ENCODE data around the gene PELI2.

PELI2 gene, protein sequence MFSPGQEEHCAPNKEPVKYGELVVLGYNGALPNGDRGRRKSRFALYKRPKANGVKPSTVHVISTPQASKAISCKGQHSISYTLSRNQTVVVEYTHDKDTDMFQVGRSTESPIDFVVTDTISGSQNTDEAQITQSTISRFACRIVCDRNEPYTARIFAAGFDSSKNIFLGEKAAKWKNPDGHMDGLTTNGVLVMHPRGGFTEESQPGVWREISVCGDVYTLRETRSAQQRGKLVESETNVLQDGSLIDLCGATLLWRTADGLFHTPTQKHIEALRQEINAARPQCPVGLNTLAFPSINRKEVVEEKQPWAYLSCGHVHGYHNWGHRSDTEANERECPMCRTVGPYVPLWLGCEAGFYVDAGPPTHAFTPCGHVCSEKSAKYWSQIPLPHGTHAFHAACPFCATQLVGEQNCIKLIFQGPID

GRCh38 chr14:56117765-56118610 is at the start of gene PELI2:
PELI2 (plus strand) TSS chr14:56118411; CDS start chr14:56118661, 250 bp downstream.
- peak; percentile 82 for DNase-seq

DNA sequence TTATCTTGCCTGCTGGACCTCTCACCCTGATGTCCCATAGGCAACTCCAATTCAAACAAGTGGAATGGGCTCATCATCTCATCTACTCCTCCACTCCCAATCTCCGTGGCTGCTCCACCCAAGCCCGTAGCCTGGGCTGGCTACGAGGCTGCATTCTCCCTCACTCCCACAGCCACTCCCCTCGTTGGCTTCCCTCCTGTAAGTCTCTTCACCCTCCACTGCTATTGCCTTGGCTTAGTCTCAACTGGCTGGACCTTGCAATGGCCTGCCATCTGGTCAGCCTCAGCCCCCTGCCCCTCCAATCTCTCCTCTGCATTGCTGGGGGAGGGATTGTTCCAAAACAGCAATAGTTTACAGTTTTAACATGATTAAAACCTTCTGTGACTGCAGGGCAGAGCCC is 44.4 kb upstream of the PELI2 start:
- no peak for DNase-seq

GRCh38 chr14:56075301-56075700 is 42.9 kb upstream of the PELI2 start:
- no peak for DNase-seq

- no peak for DNase-seq
Observed at GRCh38 chr14:56081139-56081538, 37.1 kb upstream of the PELI2 start.

GRCh38 chr14:56082880-56083279 is 35.3 kb upstream of the PELI2 start:
- DNase-seq = no peak

GRCh38 chr14:56085471-56085870 is 32.7 kb upstream of the PELI2 start:
- DNase-seq = no peak

DNA sequence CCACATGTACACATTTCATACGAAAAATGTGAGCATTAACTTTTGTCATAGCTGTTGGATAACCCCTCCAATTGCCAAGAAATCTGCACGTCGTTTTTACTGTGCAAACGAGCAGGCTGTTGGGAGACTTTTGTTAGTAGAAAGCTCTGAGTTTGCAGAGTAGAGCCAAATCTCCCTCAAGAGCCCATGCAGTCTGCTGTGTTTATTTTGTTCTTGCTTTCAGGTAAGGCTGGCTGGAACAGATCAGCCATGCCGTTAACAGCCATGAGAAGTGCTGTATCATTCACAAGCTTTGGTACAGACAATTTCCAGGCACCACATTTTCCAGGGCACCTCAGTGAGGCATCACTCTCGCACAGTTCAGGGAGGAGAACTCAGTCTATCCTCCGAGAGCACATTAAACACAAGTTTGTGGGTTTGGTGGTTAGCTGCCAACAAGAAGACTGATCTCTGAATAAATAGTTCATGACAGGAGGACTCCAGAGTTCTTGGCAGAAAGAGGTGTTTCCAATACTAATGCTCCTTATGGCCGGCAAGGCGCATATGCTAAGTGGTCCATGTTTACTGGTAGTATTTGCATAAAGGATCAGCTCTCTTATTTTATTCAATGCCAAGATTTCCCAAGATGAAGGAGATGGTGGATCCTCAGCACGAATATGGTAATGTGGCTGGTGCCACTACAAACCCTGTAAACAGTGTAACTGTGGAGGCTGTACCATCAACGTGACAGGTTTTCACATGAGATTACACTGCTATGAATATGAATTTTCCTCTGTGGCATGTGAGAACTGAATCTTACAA is 30.3 kb upstream of the PELI2 start:
- no peak for DNase-seq

DNA sequence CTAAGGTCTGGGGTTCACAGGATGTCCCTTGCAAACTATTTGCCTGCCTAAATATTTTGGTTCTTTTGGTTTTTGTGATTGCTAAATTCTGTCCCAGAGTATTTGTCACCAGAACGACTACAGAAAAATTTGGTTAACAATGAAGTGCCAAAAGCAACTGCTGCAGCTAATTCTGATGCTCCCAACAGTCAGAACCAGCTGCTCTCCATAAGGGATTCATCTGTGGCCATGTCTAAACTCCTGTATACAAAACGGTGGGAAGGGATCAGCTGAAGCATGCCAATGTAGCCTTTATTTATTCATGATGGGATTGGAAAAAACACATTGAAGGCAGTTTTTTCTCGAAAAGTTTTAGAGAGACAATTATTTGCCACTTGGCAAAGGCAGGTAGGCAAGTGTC is 29.3 kb upstream of the PELI2 start:
- DNase-seq = no peak

DNA sequence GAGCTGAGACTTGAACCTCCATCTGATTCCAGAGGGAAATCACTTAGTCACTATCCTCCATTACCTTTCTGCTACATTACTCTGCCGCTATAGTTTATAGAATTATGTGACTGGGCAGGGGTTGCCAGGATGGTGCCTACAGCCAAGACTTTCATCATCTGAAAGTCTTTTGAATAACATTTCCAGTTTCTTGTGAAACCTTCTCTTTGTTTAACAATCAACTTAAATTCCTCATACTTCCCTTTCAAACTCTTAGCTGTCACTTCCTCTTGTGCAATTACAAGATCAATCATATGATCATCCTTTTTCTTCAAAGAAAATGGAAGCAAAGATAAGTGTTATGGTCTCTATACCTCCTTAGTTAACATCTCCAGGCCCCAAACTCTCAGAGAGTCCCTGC is 25.4 kb upstream of the PELI2 start:
- DNase-seq = no peak

DNA sequence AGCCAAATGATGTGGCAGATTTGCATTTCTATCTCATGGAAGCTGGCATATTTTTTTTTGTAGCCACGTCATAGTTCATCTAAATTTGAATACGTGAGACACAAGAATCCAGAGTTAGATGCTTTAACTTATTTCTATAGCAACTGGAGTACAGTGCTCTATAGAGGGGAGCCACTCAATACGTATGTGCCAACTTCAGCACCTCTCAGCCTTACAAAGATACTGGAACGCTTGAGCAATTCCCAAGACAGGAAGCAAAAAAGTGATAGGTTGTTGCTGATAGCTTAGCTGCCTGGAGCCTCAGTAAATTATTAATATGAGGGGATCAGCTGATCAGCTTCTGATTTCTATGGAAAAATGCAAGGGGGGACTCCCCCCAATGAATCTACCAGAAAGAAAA is 24.1 kb upstream of the PELI2 start:
- DNase-seq = no peak

- DNase-seq = no peak
Observed at GRCh38 chr14:56098021-56098420, 20.2 kb upstream of the PELI2 start.

GRCh38 chr14:56099081-56099797 is 19.0 kb upstream of the PELI2 start:
- no peak for DNase-seq

DNA sequence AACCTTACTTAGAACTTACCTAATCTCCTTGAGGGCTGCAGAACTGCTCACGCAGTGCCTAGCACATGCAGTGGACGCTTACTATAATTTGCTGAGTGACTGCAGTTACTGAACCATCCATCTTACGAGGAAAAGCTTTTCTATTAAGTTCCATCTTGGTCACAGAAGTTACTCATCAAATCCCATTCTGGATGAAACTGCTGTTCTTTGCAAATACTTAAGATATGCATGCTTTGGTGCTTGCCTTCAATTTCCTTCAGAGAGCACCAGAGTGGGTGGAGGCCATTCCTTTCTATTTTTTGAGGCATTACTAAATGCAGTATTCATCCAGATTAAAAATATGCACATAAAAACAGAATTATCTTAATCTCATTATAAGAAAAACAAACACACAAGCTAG is 17.7 kb upstream of the PELI2 start:
- no peak for DNase-seq

GRCh38 chr14:56102941-56103340 is 15.3 kb upstream of the PELI2 start:
- DNase-seq = no peak

DNA sequence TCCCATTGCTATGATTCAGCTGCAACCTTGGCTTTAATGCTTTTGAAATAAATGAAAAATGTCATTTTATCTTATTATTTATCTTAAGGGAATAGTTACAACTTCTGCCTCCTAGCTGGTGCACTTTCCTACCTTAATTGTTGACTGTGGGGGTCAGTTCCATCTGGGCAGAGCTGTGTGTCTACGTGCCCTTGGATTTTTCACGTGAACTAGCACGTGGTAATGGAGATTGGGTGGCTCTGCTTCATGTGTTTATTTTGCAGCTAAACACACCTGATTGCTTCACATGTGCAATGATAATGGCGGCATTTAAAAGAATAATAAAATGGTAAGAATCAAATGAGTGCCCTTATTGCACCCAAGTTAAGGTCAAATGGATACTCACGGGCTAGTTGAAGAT is 10.6 kb upstream of the PELI2 start:
- DNase-seq = no peak

GRCh38 chr14:56108057-56108456 is 10.2 kb upstream of the PELI2 start:
- no peak for DNase-seq

DNA sequence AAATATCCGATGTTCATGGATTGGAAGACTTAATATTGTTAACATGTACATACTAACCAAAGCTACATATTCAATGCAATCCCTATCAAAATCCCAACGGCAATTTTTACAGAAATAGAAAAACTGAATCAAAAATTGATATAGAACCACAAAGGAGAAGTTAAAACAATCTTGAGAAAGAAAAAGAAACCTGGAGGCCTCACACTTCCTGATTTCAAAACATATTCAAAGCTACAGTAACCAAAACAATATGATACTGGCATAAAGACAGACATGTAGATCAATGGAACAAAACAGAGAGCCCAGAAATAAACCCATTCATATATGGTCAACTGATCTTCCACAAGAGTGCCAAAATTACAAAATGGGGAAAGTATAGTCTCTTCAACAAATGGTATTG is 5.4 kb upstream of the PELI2 start:
- no peak for DNase-seq

- DNase-seq = no peak
Observed at GRCh38 chr14:56115334-56115870, 2.8 kb upstream of the PELI2 start.

GRCh38 chr14:56115976-56116893 is 2.0 kb upstream of the PELI2 start:
- peak; percentile 23 for DNase-seq

GRCh38 chr14:56118611-56119181 is 485 bp downstream of the PELI2 start:
- peak; percentile 29 for DNase-seq
